Measurements from ENCODE around the gene LHFPL3.

The LHFPL3 gene

GRCh38 chr7:104371980-104372357 is 43.6 kb downstream of the LHFPL3 start:
- TF ChIP-seq CTCF (IDR thresholded peaks at IDR 0.05), result no peak

- no peak for TF ChIP-seq CTCF (IDR thresholded peaks at IDR 0.05)
Observed at GRCh38 chr7:104382616-104383015, 54.2 kb downstream of the LHFPL3 start.

- TF ChIP-seq CTCF (IDR thresholded peaks at IDR 0.05), result no peak
Observed at GRCh38 chr7:104386943-104387342, 58.5 kb downstream of the LHFPL3 start.

GRCh38 chr7:104388222-104388621 is 59.8 kb downstream of the LHFPL3 start:
- no peak for TF ChIP-seq CTCF (IDR thresholded peaks at IDR 0.05)

- no peak for TF ChIP-seq CTCF (IDR thresholded peaks at IDR 0.05)
Observed at GRCh38 chr7:104395162-104395561, 66.8 kb downstream of the LHFPL3 start.

GRCh38 chr7:104397442-104397841 is 69.0 kb downstream of the LHFPL3 start:
- TF ChIP-seq CTCF (IDR thresholded peaks at IDR 0.05), result no peak

- no peak for TF ChIP-seq CTCF (IDR thresholded peaks at IDR 0.05)
Observed at GRCh38 chr7:104408371-104408770, 80.0 kb downstream of the LHFPL3 start.

GRCh38 chr7:104410742-104411141 is 82.3 kb downstream of the LHFPL3 start:
- TF ChIP-seq CTCF (IDR thresholded peaks at IDR 0.05), result no peak
